GM18517 (cell line): ENCODE results near the gene SLC25A15.
A peak's percentile ranks its signal among the peaks of the same experiment; 100 is the strongest.

ENCODE experiments used
- ATAC-seq: cut with Tn5 transposase; IDR thresholded peaks from one replicate; pipeline ENCODE4 v1.9.1; 2021; ENCODE audit warnings: mild to moderate bottlenecking, moderate library complexity; ENCODE audit not compliant: unreplicated experiment

The SLC25A15 gene

GRCh38 chr13:40789275-40790153, at the start of gene SLC25A15:
TSS of gene SLC25A15 (plus strand) at chr13:40789611. CDS start at chr13:40793227, 3,616 bp downstream.
- ATAC-seq: peak; percentile 78

GRCh38 chr13:40749327-40749726, 40.1 kb upstream of the SLC25A15 start:
- ATAC-seq: no peak

GRCh38 chr13:40755082-40755700, 34.2 kb upstream of the SLC25A15 start:
- no peak for ATAC-seq

GRCh38 chr13:40756042-40756441, 33.4 kb upstream of the SLC25A15 start:
- ATAC-seq: no peak

- ATAC-seq: no peak
Observed at GRCh38 chr13:40758811-40759210, 30.6 kb upstream of the SLC25A15 start.

GRCh38 chr13:40762849-40763248, 26.6 kb upstream of the SLC25A15 start:
- ATAC-seq: no peak

GRCh38 chr13:40764587-40765403, 24.6 kb upstream of the SLC25A15 start:
- ATAC-seq: no peak

- no peak for ATAC-seq
Observed at GRCh38 chr13:40765602-40766001, 23.8 kb upstream of the SLC25A15 start.

- ATAC-seq: no peak
Observed at GRCh38 chr13:40769970-40770369, 19.4 kb upstream of the SLC25A15 start.

GRCh38 chr13:40770609-40770933, 18.8 kb upstream of the SLC25A15 start:
- no peak for ATAC-seq

GRCh38 chr13:40770934-40771618, 18.3 kb upstream of the SLC25A15 start, which contains the start of gene MRPS31:
TSS of gene MRPS31 (minus strand) at chr13:40771190. CDS start at chr13:40771136, 54 bp downstream.
- ATAC-seq: peak; percentile 92

- ATAC-seq: no peak
Observed at GRCh38 chr13:40772765-40773473, 16.5 kb upstream of the SLC25A15 start.

- ATAC-seq: no peak
Observed at GRCh38 chr13:40774672-40775071, 14.7 kb upstream of the SLC25A15 start.

GRCh38 chr13:40776232-40776631, 13.2 kb upstream of the SLC25A15 start:
- ATAC-seq: no peak

GRCh38 chr13:40776681-40777165, 12.7 kb upstream of the SLC25A15 start:
- ATAC-seq: peak; percentile 42

- peak; percentile 84 for ATAC-seq
Observed at GRCh38 chr13:40777166-40777808, 12.1 kb upstream of the SLC25A15 start.

GRCh38 chr13:40777809-40778175, 11.6 kb upstream of the SLC25A15 start:
- no peak for ATAC-seq

- ATAC-seq: no peak
Observed at GRCh38 chr13:40779049-40779448, 10.4 kb upstream of the SLC25A15 start.

GRCh38 chr13:40779796-40780285, 9.6 kb upstream of the SLC25A15 start:
- no peak for ATAC-seq
